PFSK-1 (cell line): ENCODE results near the gene BPI.

Experiments
- POLR2AphosphoS5 ChIP-seq: IDR thresholded peaks from 2 replicates; pipeline ENCODE4 v1.6.1; 2012; ENCODE audit warnings: low read depth, mild to moderate bottlenecking, control low read depth, low read length, moderate library complexity
- SIN3A ChIP-seq: IDR thresholded peaks from 2 replicates; pipeline ENCODE4 v1.6.1; 2012; ENCODE audit warnings: mild to moderate bottlenecking, low read length, moderate library complexity, borderline replicate concordance; ENCODE audit not compliant: insufficient read depth
- TAF1 ChIP-seq: IDR thresholded peaks from 2 replicates; pipeline ENCODE4 v1.6.1; 2012; ENCODE audit warnings: low read length, control low read depth, borderline replicate concordance; ENCODE audit not compliant: insufficient read depth

GRCh38 chr20:38304845-38305447, 990 bp downstream of the BPI start:
- TF ChIP-seq TAF1 (no peak), POLR2AphosphoS5 (no peak), SIN3A (no peak)
